OCI-LY7 (cell line): ENCODE data around the gene ANKDD1A. TPM values are rescaled to one million over a fixed set of nuclear protein-coding genes. Genes with fewer than 3 reads are reported as not detected.

Source experiments
- BruUV-seq: library from RNA; stranded (reverse); fragments of 400-500 nt; replicated peaks from 2 replicates; lab custom pipeline; 2021; lab: Mats Ljungman, UMichigan
- CTCF ChIA-PET: fragments of 300-600 bp; sonication (Branson Sonifier 250); formaldehyde crosslinking; loops from one replicate; lab custom pipeline; 2022; ENCODE audit warnings: antibody characterized with exemption; ENCODE audit not compliant: unreplicated experiment; lab: Charles Lee
- POLR2A ChIA-PET: fragments of 300-600 bp; sonication (Branson Sonifier 250); formaldehyde crosslinking; loops from one replicate; lab custom pipeline; 2022; ENCODE audit warnings: antibody characterized with exemption; lab: Charles Lee
- DNase-seq: peaks from one replicate; pipeline ENCODE4 v3.0.0-alpha.2; 2015; ENCODE audit warnings: low spot score
- H2AFZ ChIP-seq: fragments of 200-600 bp; sonication (generic), shearing (Covaris generic); 2 replicates; pipeline ENCODE4 v1.6.1; 2014; ENCODE audit warnings: mild to moderate bottlenecking, antibody characterized with exemption, low read length, moderate library complexity
- H3K27ac ChIP-seq: fragments of 200-600 bp; sonication (generic); 2 replicates; pipeline ENCODE4 v1.5.1; 2014; ENCODE audit warnings: mixed run types, low read depth, mild to moderate bottlenecking, moderate library complexity, low read length, inconsistent platforms; ENCODE audit not compliant: poor library complexity, severe bottlenecking
- H3K36me3 ChIP-seq: fragments of 200-600 bp; sonication (generic); 2 replicates; pipeline ENCODE4 v1.6.1; 2014; ENCODE audit warnings: mild to moderate bottlenecking, antibody characterized with exemption, low read length, moderate library complexity, mixed read lengths; ENCODE audit not compliant: insufficient read depth
- H3K4me1 ChIP-seq: fragments of 200-600 bp; sonication (generic); 2 replicates; pipeline ENCODE4 v1.5.1; 2014; ENCODE audit warnings: mild to moderate bottlenecking, low read length; ENCODE audit not compliant: insufficient read depth, poor library complexity, severe bottlenecking
- H3K4me2 ChIP-seq: fragments of 200-600 bp; sonication (generic); 2 replicates; pipeline ENCODE4 v1.6.1; 2014; ENCODE audit warnings: mild to moderate bottlenecking, low read length
- H3K4me3 ChIP-seq: fragments of 200-600 bp; sonication (generic); 2 replicates; pipeline ENCODE4 v1.5.1; 2014; ENCODE audit warnings: mild to moderate bottlenecking, low read depth, low read length; ENCODE audit not compliant: poor library complexity, severe bottlenecking
- H3K79me2 ChIP-seq: fragments of 200-600 bp; sonication (generic); 2 replicates; pipeline ENCODE4 v1.6.1; 2016; ENCODE audit warnings: low read depth, mild to moderate bottlenecking, low read length, moderate library complexity, mixed read lengths; ENCODE audit not compliant: insufficient read depth
- H3K9me2 ChIP-seq: fragments of 200-600 bp; sonication (generic); 2 replicates; pipeline ENCODE4 v1.6.1; 2016; ENCODE audit warnings: mild to moderate bottlenecking, low read length, mixed read lengths; ENCODE audit not compliant: insufficient read depth
- H3K9me3 ChIP-seq: fragments of 200-600 bp; sonication (generic); 2 replicates; pipeline ENCODE4 v1.6.1; 2014; ENCODE audit warnings: mild to moderate bottlenecking, mixed run types, low read length, mixed read lengths
- H4K20me1 ChIP-seq: fragments of 200-600 bp; sonication (generic); 2 replicates; pipeline ENCODE4 v1.6.1; 2014; ENCODE audit warnings: mild to moderate bottlenecking, antibody characterized with exemption, low read length, moderate library complexity, mixed read lengths; ENCODE audit not compliant: insufficient read depth
- EZH2phosphoT487 ChIP-seq: fragments of 200-600 bp; sonication (generic); IDR thresholded peaks from 2 replicates; pipeline ENCODE4 v1.6.1; 2018; ENCODE audit warnings: low read depth, borderline replicate concordance, mild to moderate bottlenecking, mixed run types, antibody characterized with exemption, low read length, moderate library complexity, mixed read lengths
- intact Hi-C: fragments of 100-400 bp; cut with micrococcal nuclease; formaldehyde crosslinking; loops from one replicate; pipeline ENCODE4 v1.10.0; 2022; ENCODE audit not compliant: unreplicated experiment
- total RNA-seq, 2 experiments: library from RNA; depleted of rRNA in 1 of 2; stranded (reverse); fragments of >200 nt in 1 of 2; shearing (Covaris generic) in 1 of 2; gene quantifications; 2 replicates each; pipeline ENCODE4 v1.2.3, GENCODE V29; 2014 to 2022
- TF ChIP-seq, protein P1 (sequence below): fragments of 200-600 bp; sonication (generic); conservative IDR thresholded peaks from 2 replicates; pipeline ENCODE4 v1.5.1; 2014; ENCODE audit warnings: mild to moderate bottlenecking, antibody characterized with exemption, low read length, moderate library complexity, mixed read lengths

ANKDD1A gene
- total RNA-seq, 2 experiments from 2014 or later = 2.1 to 5.1 TPM

DNA sequence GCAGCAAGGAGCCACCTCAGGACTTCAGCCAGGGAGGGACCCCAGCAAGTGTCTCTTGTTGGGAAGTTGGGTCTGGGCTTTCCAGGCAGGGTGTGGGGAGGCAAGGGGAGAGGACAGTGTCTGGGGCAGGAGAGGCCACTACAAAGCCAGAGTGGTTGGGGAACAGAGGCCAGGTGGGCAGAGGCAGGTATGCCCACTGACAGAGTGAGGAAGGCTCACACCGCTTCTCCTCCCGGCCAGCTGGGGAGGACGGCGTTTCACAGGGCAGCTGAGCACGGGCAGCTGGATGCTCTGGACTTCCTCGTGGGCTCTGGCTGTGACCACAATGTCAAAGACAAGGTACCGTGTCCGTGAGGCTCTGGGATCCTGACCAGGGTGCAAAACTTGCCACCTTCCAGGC, 15.0 kb downstream of the ANKDD1A start:
- Histone ChIP-seq H3K36me3 (no peaks in the 10 kb centered on the region), H2AFZ (no peak overlapping the region), H3K9me3 (no peaks in the 10 kb centered on the region), H4K20me1 (no peaks in the 10 kb centered on the region), H3K4me1 (no peaks in the 10 kb centered on the region), H3K27ac (no peak overlapping the region), H3K79me2 (no peaks in the 10 kb centered on the region), H3K9me2 (no peaks in the 10 kb centered on the region), H3K4me2 (no peak overlapping the region), H3K4me3 (no peak overlapping the region)
- POLR2A ChIA-PET = no interaction called here
- CTCF ChIA-PET = no interaction called here
- TF ChIP-seq, protein P1, sequence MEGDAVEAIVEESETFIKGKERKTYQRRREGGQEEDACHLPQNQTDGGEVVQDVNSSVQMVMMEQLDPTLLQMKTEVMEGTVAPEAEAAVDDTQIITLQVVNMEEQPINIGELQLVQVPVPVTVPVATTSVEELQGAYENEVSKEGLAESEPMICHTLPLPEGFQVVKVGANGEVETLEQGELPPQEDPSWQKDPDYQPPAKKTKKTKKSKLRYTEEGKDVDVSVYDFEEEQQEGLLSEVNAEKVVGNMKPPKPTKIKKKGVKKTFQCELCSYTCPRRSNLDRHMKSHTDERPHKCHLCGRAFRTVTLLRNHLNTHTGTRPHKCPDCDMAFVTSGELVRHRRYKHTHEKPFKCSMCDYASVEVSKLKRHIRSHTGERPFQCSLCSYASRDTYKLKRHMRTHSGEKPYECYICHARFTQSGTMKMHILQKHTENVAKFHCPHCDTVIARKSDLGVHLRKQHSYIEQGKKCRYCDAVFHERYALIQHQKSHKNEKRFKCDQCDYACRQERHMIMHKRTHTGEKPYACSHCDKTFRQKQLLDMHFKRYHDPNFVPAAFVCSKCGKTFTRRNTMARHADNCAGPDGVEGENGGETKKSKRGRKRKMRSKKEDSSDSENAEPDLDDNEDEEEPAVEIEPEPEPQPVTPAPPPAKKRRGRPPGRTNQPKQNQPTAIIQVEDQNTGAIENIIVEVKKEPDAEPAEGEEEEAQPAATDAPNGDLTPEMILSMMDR = no peak
- no peak for TF ChIP-seq EZH2phosphoT487
- BruUV-seq = no TSS peak
- DNase-seq = no peak
- intact Hi-C loops = no loop called here

DNA sequence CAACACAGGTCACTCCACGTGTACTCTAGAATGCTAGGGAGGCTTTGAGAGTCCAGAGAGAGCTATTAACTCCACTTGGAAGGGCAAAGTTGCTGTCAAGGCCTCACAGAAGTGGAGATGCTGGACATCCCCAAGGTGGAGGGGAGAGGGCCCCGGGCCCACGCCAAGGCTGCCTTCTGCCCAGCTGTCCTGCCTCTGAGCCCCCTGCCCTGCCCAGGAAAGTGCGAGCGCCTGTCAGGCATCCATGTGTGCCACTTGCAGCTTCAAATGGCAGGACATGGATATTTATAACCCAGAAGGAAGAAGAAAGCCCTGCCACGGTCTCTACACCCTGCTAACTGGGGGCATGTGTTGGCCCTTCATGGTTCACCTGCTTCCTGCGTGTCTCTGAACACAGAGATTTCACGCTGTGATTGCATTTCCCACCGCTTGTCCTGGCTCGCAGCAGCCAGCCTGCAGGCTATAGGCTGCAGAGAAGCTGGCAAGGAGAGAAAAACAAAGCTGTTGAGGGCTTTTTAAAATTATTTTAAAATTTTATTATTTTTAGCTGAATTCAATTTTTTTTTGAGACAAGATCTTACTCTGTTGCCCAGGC, 17.0 kb downstream of the ANKDD1A start:
- no peaks in the 10 kb centered on the region for H3K4me1 ChIP-seq
- H3K79me2 ChIP-seq = no peaks in the 10 kb centered on the region
- no peak overlapping the region for H3K27ac ChIP-seq
- no peaks in the 10 kb centered on the region for H3K36me3 ChIP-seq
- intact Hi-C loops = no loop called here
- no peaks in the 10 kb centered on the region for H3K9me2 ChIP-seq
- H3K4me2 ChIP-seq = no peak overlapping the region
- H2AFZ ChIP-seq = no peak overlapping the region
- DNase-seq = no peak
- H3K4me3 ChIP-seq = no peak overlapping the region
- ChIA-PET CTCF (interaction anchor here (1.2 kb wide), 1 partner anchor 8 kb away, joined by 4 read pairs; no protein-coding TSS in a partner anchor), POLR2A (interaction anchor here (0.6 to 0.8 kb wide), 2 partner anchors 11 to 21 kb away, joined by 3 to 5 read pairs; no protein-coding TSS in a partner anchor)
- H4K20me1 ChIP-seq = no peaks in the 10 kb centered on the region
- no peaks in the 10 kb centered on the region for H3K9me3 ChIP-seq
- no TSS peak for BruUV-seq
- TF ChIP-seq EZH2phosphoT487 = no peak
- TF ChIP-seq, protein P1 = no peak

DNA sequence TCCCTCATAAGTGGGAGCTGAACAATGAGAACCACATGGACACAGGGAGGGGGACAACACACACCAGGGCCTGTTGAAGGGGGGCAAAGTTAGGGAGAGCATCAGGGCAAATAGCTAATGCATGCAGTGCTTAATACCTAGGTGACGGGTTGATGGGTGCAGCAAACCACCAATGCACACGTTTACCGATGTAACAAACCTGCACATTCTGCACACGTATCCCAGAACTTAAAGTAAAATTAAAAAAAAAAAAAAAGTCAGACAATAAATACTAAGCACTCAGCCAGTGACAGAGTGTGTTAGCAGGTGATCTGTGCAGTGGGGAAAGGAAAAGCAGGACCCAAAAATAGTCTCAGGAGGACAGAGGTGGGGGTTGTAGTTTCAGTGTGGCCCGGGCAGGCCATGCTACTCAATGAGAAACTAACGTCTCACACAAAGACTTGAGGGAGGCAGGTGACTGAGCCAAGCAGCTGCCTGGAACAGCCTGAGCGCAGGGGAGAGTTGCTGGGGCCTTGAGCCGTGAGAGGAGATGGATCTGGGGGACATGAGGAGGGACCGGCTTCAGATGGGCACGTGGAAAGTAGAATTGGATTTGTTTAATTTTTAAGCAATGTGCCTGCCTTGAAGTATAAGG, 18.4 kb downstream of the ANKDD1A start:
- Histone ChIP-seq H3K4me3 (no peak overlapping the region), H3K9me3 (no peaks in the 10 kb centered on the region), H3K4me1 (no peaks in the 10 kb centered on the region), H3K36me3 (no peaks in the 10 kb centered on the region), H3K27ac (no peak overlapping the region), H3K79me2 (no peaks in the 10 kb centered on the region), H2AFZ (no peak overlapping the region), H3K4me2 (no peak overlapping the region), H3K9me2 (no peaks in the 10 kb centered on the region), H4K20me1 (no peaks in the 10 kb centered on the region)
- ChIA-PET CTCF (no interaction called here), POLR2A (no interaction called here)
- TF ChIP-seq EZH2phosphoT487 = no peak
- TF ChIP-seq, protein P1 = no peak
- intact Hi-C loops = no loop called here
- BruUV-seq = no TSS peak
- DNase-seq = no peak
